H9 (cell line): ENCODE results near the gene GPR12. TPM values are rescaled to one million over a fixed set of nuclear protein-coding genes. Genes with fewer than 3 reads are reported as not detected.

ENCODE experiments used
- DNase-seq: peaks from one replicate; pipeline ENCODE4 v3.0.0-alpha.2; 2017
- H2AFZ ChIP-seq: one replicate; pipeline ENCODE4 v1.6.1; 2013; ENCODE audit warnings: mild to moderate bottlenecking, low read length, control low read depth, moderate library complexity
- H2AK5ac ChIP-seq: 2 replicates; pipeline ENCODE4 v1.6.1; 2013; ENCODE audit warnings: low read length, control low read depth, mixed read lengths; ENCODE audit not compliant: insufficient read length
- H2BK120ac ChIP-seq: one replicate; pipeline ENCODE4 v1.6.1; 2013; ENCODE audit warnings: low read depth, mild to moderate bottlenecking, low read length, control low read depth, inconsistent platforms; ENCODE audit not compliant: poor library complexity, severe bottlenecking
- H2BK12ac ChIP-seq: 2 replicates; pipeline ENCODE4 v1.6.1; 2013; ENCODE audit warnings: low read length, control low read depth, mixed read lengths, low read depth; ENCODE audit not compliant: insufficient read length
- H2BK15ac ChIP-seq: 2 replicates; pipeline ENCODE4 v1.6.1; 2013; ENCODE audit warnings: low read depth, low read length, control low read depth
- H2BK20ac ChIP-seq: one replicate; pipeline ENCODE4 v1.6.1; 2013; ENCODE audit warnings: low read depth, mild to moderate bottlenecking, low read length, control low read depth, inconsistent platforms; ENCODE audit not compliant: poor library complexity, severe bottlenecking
- H2BK5ac ChIP-seq: 2 replicates; pipeline ENCODE4 v1.6.1; 2013; ENCODE audit warnings: low read length, control low read depth, mixed read lengths; ENCODE audit not compliant: insufficient read length
- H3K14ac ChIP-seq: 2 replicates; pipeline ENCODE4 v1.6.1; 2013; ENCODE audit warnings: low read length, control low read depth; ENCODE audit not compliant: insufficient read depth
- H3K18ac ChIP-seq: 2 replicates; pipeline ENCODE4 v1.6.1; 2013; ENCODE audit warnings: low read depth, mild to moderate bottlenecking, mixed read lengths, low read length, control low read depth; ENCODE audit not compliant: insufficient read length
- H3K23ac ChIP-seq: 2 replicates; pipeline ENCODE4 v1.6.1; 2013; ENCODE audit warnings: low read length, control low read depth, mixed read lengths, low read depth; ENCODE audit not compliant: insufficient read length
- H3K23me2 ChIP-seq: 2 replicates; pipeline ENCODE4 v1.6.1; 2013; ENCODE audit warnings: low read depth, mild to moderate bottlenecking, mixed read lengths, low read length, control low read depth; ENCODE audit not compliant: insufficient read length, poor library complexity, severe bottlenecking
- H3K27ac ChIP-seq: 2 replicates; pipeline ENCODE4 v1.5.1; 2013; ENCODE audit warnings: low read length, control low read depth, mixed read lengths, low read depth; ENCODE audit not compliant: insufficient read length
- H3K27me3 ChIP-seq: 2 replicates; pipeline ENCODE4 v1.6.1; 2013; ENCODE audit warnings: low read length, control low read depth, inconsistent platforms; ENCODE audit not compliant: insufficient read depth
- H3K4ac ChIP-seq: 2 replicates; pipeline ENCODE4 v1.6.1; 2013; ENCODE audit warnings: low read depth, mild to moderate bottlenecking, control low read depth, inconsistent platforms, low read length, moderate library complexity
- H3K4me1 ChIP-seq: 2 replicates; pipeline ENCODE4 v1.6.1; 2013; ENCODE audit warnings: low read length, control low read depth, inconsistent platforms; ENCODE audit not compliant: insufficient read depth
- H3K4me2 ChIP-seq: 2 replicates; pipeline ENCODE4 v1.6.1; 2013; ENCODE audit warnings: low read length, control low read depth, mixed read lengths; ENCODE audit not compliant: insufficient read length, insufficient read depth
- H3K56ac ChIP-seq: 2 replicates; pipeline ENCODE4 v1.6.1; 2013; ENCODE audit warnings: low read depth, mild to moderate bottlenecking, mixed read lengths, low read length, control low read depth; ENCODE audit not compliant: insufficient read length
- H3K79me1 ChIP-seq: 2 replicates; pipeline ENCODE4 v1.6.1; 2013; ENCODE audit warnings: low read depth, mild to moderate bottlenecking, moderate library complexity, low read length, control low read depth, inconsistent platforms; ENCODE audit not compliant: insufficient read depth, poor library complexity, severe bottlenecking
- H3K79me2 ChIP-seq: 2 replicates; pipeline ENCODE4 v1.6.1; 2013; ENCODE audit warnings: low read length, control low read depth, inconsistent platforms; ENCODE audit not compliant: insufficient read depth
- H3K9ac ChIP-seq: 2 replicates; pipeline ENCODE4 v1.6.1; 2013; ENCODE audit warnings: low read length, control low read depth, mixed read lengths; ENCODE audit not compliant: insufficient read length; ENCODE audit errors: extremely low read depth
- H3K9me3 ChIP-seq: one replicate; pipeline ENCODE4 v1.6.1; 2013; ENCODE audit warnings: low read depth, low read length, inconsistent platforms; ENCODE audit not compliant: control insufficient read depth
- H3T11ph ChIP-seq: one replicate; pipeline ENCODE4 v1.6.1; 2013; ENCODE audit warnings: mild to moderate bottlenecking, low read length, control low read depth, inconsistent platforms
- H4K20me1 ChIP-seq: one replicate; pipeline ENCODE4 v1.6.1; 2013; ENCODE audit not compliant: control insufficient read depth, insufficient read length, insufficient read depth
- H4K5ac ChIP-seq: 2 replicates; pipeline ENCODE4 v1.6.1; 2013; ENCODE audit warnings: low read depth, mild to moderate bottlenecking, mixed read lengths, low read length, control low read depth; ENCODE audit not compliant: insufficient read length
- H4K8ac ChIP-seq: replicated peaks from 2 replicates; pipeline ENCODE4 v1.6.1; 2013; ENCODE audit warnings: low read length, control low read depth, mixed read lengths, low read depth; ENCODE audit not compliant: insufficient read length
- H4K91ac ChIP-seq: 2 replicates; pipeline ENCODE4 v1.6.1; 2013; ENCODE audit warnings: low read depth, mild to moderate bottlenecking, moderate library complexity, mixed read lengths, low read length, control low read depth; ENCODE audit not compliant: insufficient read length
- H3K27ac Mint-ChIP-seq, 3 experiments: 2 replicates in 2 of 3; 3 replicates in 1 of 3; pipeline ENCODE4 v1.8.0; 2020 to 2021; ENCODE audit warnings: mixed read lengths in 3 of 3, mild to moderate bottlenecking in 1 of 3, moderate library complexity in 1 of 3
- H3K27me3 Mint-ChIP-seq: 2 replicates; pipeline ENCODE4 v1.8.0; 2021; ENCODE audit warnings: low read depth, mild to moderate bottlenecking, moderate library complexity, mixed read lengths
- H3K36me3 Mint-ChIP-seq, 3 experiments: 2 replicates in 2 of 3; 3 replicates in 1 of 3; pipeline ENCODE4 v1.8.0; 2020 to 2021; ENCODE audit warnings: low read depth in 3 of 3, mixed read lengths in 3 of 3; ENCODE audit not compliant: insufficient read depth in 1 of 3
- H3K4me1 Mint-ChIP-seq, 2 experiments: 2 replicates each; pipeline ENCODE4 v1.8.0; 2020; ENCODE audit warnings: mixed read lengths in 2 of 2
- H3K4me3 Mint-ChIP-seq, 2 experiments: 2 replicates in 1 of 2; 3 replicates in 1 of 2; pipeline ENCODE4 v1.8.0; 2020 to 2021; ENCODE audit warnings: mild to moderate bottlenecking in 2 of 2, mixed read lengths in 2 of 2, moderate library complexity in 1 of 2
- H3K9me3 Mint-ChIP-seq, 2 experiments: 2 replicates in 1 of 2; 3 replicates in 1 of 2; pipeline ENCODE4 v1.8.0; 2020; ENCODE audit warnings: mild to moderate bottlenecking in 2 of 2, mixed read lengths in 2 of 2, moderate library complexity in 1 of 2
- CTCF ChIP-seq: fragments of 200-600 bp; sonication (generic); conservative IDR thresholded peaks from 3 replicates; pipeline ENCODE4 v1.8.0; 2021; ENCODE audit warnings: antibody characterized with exemption, mild to moderate bottlenecking
- WGBS: extraction: QIAGEN DNeasy Blood & Tissue Kit; methylation state at CpG from one replicate; pipeline ENCODE4 v1.1.7; 2013; ENCODE audit warnings: missing lambda C conversion rate, low lambda C conversion rate, mixed read lengths; ENCODE audit not compliant: insufficient read length; ENCODE audit errors: extremely low coverage; 5-methylcytosine and 5-hydroxymethylcytosine counted together
- total RNA-seq: library from RNA; stranded (reverse); gene quantifications from 2 replicates; pipeline ENCODE4 v1.2.1, GENCODE V29; 2021

The GPR12 gene
- total RNA-seq, 1 experiment from 2014 or later: not detected

GRCh38 chr13:26708007-26708297 lies 52.6 kb downstream of the GPR12 start:
- WGBS: no CpG with 5 or more reads among the region's 6 CpGs
- Histone ChIP-seq H3K4ac (no peak overlapping the region), H2AFZ (no peak overlapping the region)

More at GRCh38 chr13:26708007-26708297, 52.6 kb downstream of the GPR12 start:
- no peak overlapping the region for H3K18ac ChIP-seq
- DNase-seq: no peak
- H4K8ac ChIP-seq: no peak overlapping the region
- no peak overlapping the region for H2BK12ac ChIP-seq
- H3K4me3 Mint-ChIP-seq: no peak overlapping the region
- H2BK5ac ChIP-seq: no peak overlapping the region
- H2BK20ac ChIP-seq: no peak overlapping the region
- no peak; the same call in 2 of the 3 replicates for TF ChIP-seq CTCF
- H3K79me2 ChIP-seq: no peaks in the 10 kb centered on the region
- H3K23me2 ChIP-seq: no peaks in the 10 kb centered on the region
- H3K9me3 ChIP-seq: no peaks in the 10 kb centered on the region
- H4K20me1 ChIP-seq: no peaks in the 10 kb centered on the region
- H3K27ac ChIP-seq: no peak overlapping the region
- no peaks in the 10 kb centered on the region for H3K27me3 ChIP-seq
- no peak overlapping the region for H3K23ac ChIP-seq
- no peaks in the 10 kb centered on the region for H3K4me1 ChIP-seq
- no peak overlapping the region for H3K27ac Mint-ChIP-seq
- no peak overlapping the region for H4K5ac ChIP-seq
- H3K36me3 Mint-ChIP-seq: peaks cover 5 to 11% (median 5%) of the 10 kb centered on the region in 3 experiments; a peak in 6 of 7 replicates
- H3K4me2 ChIP-seq: no peak overlapping the region
- H2BK15ac ChIP-seq: no peak overlapping the region
- H3T11ph ChIP-seq: no peak overlapping the region
- no peak overlapping the region for H3K14ac ChIP-seq
- H3K4me1 Mint-ChIP-seq: peaks cover 20 to 24% of the 10 kb centered on the region in 2 experiments
- H3K9me3 Mint-ChIP-seq: peaks cover 10 to 13% of the 10 kb centered on the region in 2 experiments
- no peak overlapping the region for H2BK120ac ChIP-seq
- H3K56ac ChIP-seq: no peak overlapping the region
- H2AK5ac ChIP-seq: no peak overlapping the region
- no peak overlapping the region for H3K9ac ChIP-seq
- peaks cover 9% of the 10 kb centered on the region for H3K27me3 Mint-ChIP-seq
- H4K91ac ChIP-seq: no peak overlapping the region
- H3K79me1 ChIP-seq: no peaks in the 10 kb centered on the region
